WTC11 (cell line): Measurements from ENCODE around the gene ZBED5.

Experiments used
- CREB1 ChIP-seq: sonication (generic); formaldehyde crosslinking; IDR thresholded peaks from 2 replicates; pipeline ENCODE4 v1.8.0; 2023; ENCODE audit warnings: mild to moderate bottlenecking, missing genetic modification reagents
- ELF4 ChIP-seq: sonication (generic); formaldehyde crosslinking; IDR thresholded peaks from 2 replicates; pipeline ENCODE4 v1.8.1; 2022; ENCODE audit warnings: low read depth, mild to moderate bottlenecking, moderate library complexity, missing genetic modification reagents
- ETV6 ChIP-seq: sonication (generic); formaldehyde crosslinking; IDR thresholded peaks from 2 replicates; pipeline ENCODE4 v1.8.1; 2022; ENCODE audit warnings: mild to moderate bottlenecking, missing genetic modification reagents
- NFATC4 ChIP-seq: fragments of 250-450 bp; sonication (Bioruptor Pico); IDR thresholded peaks from 2 replicates; pipeline ENCODE4 v1.9.0; 2021; ENCODE audit warnings: mild to moderate bottlenecking
- RELA ChIP-seq: sonication (generic); formaldehyde crosslinking; IDR thresholded peaks from 2 replicates; pipeline ENCODE4 v1.8.1; 2022; ENCODE audit warnings: missing genetic modification reagents, mild to moderate bottlenecking, borderline replicate concordance
- SP1 ChIP-seq: sonication (generic); formaldehyde crosslinking; conservative IDR thresholded peaks from 2 replicates; pipeline ENCODE4 v1.8.1; 2022; ENCODE audit warnings: missing genetic modification reagents
- ZNF138 ChIP-seq: sonication (generic); formaldehyde crosslinking; conservative IDR thresholded peaks from 2 replicates; pipeline ENCODE4 v1.8.1; 2022; ENCODE audit warnings: mild to moderate bottlenecking, moderate library complexity, missing genetic modification reagents
- ZNF671 ChIP-seq: fragments of 250-450 bp; sonication (Bioruptor Pico); IDR thresholded peaks from 2 replicates; pipeline ENCODE4 v1.8.0; 2021; ENCODE audit warnings: mild to moderate bottlenecking
- TF ChIP-seq, protein P1 (sequence below): sonication (generic); formaldehyde crosslinking; IDR thresholded peaks from 2 replicates; pipeline ENCODE4 v1.8.1; 2023; ENCODE audit warnings: mild to moderate bottlenecking, moderate library complexity, missing genetic modification reagents
- TF ChIP-seq, protein P2 (sequence below): fragments of 200-600 bp; IDR thresholded peaks from 2 replicates; pipeline ENCODE4 v1.8.0; 2022; ENCODE audit warnings: antibody characterized with exemption
- TF ChIP-seq, protein P3 (sequence below): sonication (generic); formaldehyde crosslinking; IDR thresholded peaks from 2 replicates; pipeline ENCODE4 v1.8.1; 2022; ENCODE audit warnings: mild to moderate bottlenecking, missing genetic modification reagents, moderate library complexity, borderline replicate concordance
- TF ChIP-seq, protein P4 (sequence below): sonication (generic); formaldehyde crosslinking; IDR thresholded peaks from 2 replicates; pipeline ENCODE4 v1.8.1; 2023; ENCODE audit warnings: mild to moderate bottlenecking, missing genetic modification reagents, moderate library complexity

DNA sequence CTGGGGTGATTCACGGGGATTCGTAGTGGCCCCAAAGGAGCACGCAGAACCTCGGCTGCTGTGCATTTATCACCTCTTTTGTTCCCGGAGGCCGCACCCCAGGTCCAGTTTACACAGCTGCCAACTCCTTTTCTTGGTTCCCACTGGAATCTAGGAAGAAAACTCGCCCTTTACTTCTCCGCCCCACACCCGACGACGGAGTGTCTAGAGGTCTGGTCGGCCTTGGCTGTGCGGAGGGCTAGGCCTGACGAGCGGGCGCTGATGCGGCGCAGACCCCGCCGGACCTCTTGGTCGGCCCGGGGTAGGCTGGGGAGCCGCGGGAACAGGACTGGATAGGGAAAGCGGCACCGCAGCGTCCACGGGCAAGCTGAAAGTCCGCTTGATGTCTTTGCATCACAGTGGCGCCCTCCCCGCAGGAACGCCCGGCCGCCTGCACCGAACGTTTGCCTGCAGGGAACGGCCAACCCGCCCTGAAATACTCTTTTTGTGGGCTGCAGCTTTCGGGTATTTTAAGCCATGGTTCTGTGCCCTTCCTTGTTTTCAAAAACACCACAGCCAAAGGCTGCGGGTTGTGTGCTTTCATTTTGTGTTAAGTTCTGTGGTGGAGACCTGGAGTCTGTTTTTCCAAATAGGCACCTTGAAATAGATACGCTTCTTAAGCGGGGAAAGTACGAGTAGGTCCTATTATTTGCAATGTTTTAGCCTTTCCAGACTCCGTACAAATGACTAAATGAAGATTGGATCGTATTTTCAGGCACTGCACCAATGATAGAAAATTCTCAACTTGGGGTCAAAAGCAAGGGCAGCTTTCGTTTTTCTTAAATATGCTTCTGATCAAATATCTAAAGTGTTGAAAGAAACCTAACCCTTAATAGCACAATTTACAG lies 829 bp upstream of the ZBED5 start:
- TF ChIP-seq, protein P1, sequence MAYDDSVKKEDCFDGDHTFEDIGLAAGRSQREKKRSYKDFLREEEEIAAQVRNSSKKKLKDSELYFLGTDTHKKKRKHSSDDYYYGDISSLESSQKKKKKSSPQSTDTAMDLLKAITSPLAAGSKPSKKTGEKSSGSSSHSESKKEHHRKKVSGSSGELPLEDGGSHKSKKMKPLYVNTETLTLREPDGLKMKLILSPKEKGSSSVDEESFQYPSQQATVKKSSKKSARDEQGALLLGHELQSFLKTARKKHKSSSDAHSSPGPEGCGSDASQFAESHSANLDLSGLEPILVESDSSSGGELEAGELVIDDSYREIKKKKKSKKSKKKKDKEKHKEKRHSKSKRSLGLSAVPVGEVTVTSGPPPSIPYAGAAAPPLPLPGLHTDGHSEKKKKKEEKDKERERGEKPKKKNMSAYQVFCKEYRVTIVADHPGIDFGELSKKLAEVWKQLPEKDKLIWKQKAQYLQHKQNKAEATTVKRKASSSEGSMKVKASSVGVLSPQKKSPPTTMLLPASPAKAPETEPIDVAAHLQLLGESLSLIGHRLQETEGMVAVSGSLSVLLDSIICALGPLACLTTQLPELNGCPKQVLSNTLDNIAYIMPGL (CRISPR knock-in tag) = peak; percentile 70; the same call in 1 of the 2 replicates
- TF ChIP-seq, protein P2, sequence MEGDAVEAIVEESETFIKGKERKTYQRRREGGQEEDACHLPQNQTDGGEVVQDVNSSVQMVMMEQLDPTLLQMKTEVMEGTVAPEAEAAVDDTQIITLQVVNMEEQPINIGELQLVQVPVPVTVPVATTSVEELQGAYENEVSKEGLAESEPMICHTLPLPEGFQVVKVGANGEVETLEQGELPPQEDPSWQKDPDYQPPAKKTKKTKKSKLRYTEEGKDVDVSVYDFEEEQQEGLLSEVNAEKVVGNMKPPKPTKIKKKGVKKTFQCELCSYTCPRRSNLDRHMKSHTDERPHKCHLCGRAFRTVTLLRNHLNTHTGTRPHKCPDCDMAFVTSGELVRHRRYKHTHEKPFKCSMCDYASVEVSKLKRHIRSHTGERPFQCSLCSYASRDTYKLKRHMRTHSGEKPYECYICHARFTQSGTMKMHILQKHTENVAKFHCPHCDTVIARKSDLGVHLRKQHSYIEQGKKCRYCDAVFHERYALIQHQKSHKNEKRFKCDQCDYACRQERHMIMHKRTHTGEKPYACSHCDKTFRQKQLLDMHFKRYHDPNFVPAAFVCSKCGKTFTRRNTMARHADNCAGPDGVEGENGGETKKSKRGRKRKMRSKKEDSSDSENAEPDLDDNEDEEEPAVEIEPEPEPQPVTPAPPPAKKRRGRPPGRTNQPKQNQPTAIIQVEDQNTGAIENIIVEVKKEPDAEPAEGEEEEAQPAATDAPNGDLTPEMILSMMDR = no peak
- TF ChIP-seq CREB1 (CRISPR knock-in tag) (no peak), ZNF138 (CRISPR knock-in tag) (no peak), SP1 (CRISPR knock-in tag) (no peak), ZNF671 (no peak), RELA (no peak), ETV6 (CRISPR knock-in tag) (no peak), ELF4 (CRISPR knock-in tag) (no peak), NFATC4 (CRISPR knock-in tag) (no peak)
- TF ChIP-seq, protein P3, sequence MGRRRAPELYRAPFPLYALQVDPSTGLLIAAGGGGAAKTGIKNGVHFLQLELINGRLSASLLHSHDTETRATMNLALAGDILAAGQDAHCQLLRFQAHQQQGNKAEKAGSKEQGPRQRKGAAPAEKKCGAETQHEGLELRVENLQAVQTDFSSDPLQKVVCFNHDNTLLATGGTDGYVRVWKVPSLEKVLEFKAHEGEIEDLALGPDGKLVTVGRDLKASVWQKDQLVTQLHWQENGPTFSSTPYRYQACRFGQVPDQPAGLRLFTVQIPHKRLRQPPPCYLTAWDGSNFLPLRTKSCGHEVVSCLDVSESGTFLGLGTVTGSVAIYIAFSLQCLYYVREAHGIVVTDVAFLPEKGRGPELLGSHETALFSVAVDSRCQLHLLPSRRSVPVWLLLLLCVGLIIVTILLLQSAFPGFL (CRISPR knock-in tag) = no peak
- TF ChIP-seq, protein P4, sequence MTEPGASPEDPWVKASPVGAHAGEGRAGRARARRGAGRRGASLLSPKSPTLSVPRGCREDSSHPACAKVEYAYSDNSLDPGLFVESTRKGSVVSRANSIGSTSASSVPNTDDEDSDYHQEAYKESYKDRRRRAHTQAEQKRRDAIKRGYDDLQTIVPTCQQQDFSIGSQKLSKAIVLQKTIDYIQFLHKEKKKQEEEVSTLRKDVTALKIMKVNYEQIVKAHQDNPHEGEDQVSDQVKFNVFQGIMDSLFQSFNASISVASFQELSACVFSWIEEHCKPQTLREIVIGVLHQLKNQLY = no peak
